ENCODE results near the gene IFIT5.
A peak's percentile ranks its signal among the peaks of the same experiment; 100 is the strongest.

DNA sequence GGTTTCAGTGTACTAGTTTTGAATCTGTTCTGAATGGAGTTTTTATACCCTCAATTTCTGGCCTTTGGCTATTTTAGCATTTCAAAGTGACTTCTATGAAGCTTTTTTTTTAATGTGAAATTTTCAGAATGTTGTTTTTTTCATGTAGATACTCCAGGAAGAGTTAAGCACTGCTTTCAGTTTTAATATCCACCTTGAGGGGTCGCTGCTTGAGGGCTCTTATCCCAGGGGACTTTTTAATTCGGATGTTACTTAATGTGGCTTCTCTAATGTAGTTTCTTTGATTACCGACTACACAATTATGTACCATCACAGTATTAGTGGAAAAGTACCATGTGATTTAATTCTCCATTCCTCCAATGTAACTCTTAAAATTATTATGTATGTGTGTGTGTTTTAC lies 5.2 kb downstream of the IFIT5 start:
- TF ChIP-seq, protein P1, sequence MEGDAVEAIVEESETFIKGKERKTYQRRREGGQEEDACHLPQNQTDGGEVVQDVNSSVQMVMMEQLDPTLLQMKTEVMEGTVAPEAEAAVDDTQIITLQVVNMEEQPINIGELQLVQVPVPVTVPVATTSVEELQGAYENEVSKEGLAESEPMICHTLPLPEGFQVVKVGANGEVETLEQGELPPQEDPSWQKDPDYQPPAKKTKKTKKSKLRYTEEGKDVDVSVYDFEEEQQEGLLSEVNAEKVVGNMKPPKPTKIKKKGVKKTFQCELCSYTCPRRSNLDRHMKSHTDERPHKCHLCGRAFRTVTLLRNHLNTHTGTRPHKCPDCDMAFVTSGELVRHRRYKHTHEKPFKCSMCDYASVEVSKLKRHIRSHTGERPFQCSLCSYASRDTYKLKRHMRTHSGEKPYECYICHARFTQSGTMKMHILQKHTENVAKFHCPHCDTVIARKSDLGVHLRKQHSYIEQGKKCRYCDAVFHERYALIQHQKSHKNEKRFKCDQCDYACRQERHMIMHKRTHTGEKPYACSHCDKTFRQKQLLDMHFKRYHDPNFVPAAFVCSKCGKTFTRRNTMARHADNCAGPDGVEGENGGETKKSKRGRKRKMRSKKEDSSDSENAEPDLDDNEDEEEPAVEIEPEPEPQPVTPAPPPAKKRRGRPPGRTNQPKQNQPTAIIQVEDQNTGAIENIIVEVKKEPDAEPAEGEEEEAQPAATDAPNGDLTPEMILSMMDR (IDR thresholded peaks at IDR 0.05) = peak in 2 of 6 experiments; percentile 10 to 32
- no peak for TF ChIP-seq POLR2A (IDR thresholded peaks at IDR 0.05)
